ENCODE results near the gene CUX1. TPM values are rescaled to one million over a fixed set of nuclear protein-coding genes. Genes with fewer than 3 reads are reported as not detected.

The CUX1 gene
- total RNA-seq, 1 experiment from 2014 or later = 53.5 TPM

DNA sequence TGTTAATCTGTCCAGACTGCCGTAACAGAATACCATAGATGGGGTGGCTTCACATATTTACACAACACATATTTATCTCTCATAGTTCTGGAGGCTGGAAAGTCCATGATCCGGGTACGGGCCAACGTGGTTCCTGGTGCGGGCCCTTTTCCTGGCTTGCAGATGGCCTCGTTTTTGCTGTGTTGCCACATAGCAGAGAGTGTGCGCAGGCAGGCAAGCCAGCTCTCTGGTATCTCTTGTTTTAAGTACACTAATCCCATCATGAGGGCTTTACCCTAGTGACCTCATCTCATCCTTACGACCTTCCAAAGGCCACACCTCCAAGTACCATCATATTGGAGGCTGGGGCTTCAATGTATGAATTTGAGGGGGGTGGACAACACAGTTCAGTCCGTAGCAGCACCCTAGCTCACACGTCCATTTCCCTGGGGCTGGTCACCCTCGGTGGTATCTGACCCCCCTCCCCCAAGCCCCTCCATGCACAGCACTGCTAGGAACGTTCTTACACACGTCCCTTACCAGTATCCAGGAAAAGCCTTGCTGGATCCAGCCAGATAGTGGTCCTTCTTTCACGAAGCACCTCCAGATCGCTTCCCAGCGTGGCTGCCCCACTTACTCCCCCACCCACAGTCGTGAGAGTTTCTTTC, 21.5 kb downstream of the CUX1 start:
- Histone ChIP-seq H3K56ac (ENCODE audit: insufficient read length, low read depth, low read length) (no peak overlapping the region), H2BK120ac (ENCODE audit: low read depth, low read length, poor library complexity, severe bottlenecking) (no peak overlapping the region), H2BK5ac (ENCODE audit: insufficient read length, low read length) (no peak overlapping the region), H3K27ac (ENCODE audit: insufficient read length, low read depth, low read length) (no peak overlapping the region), H2AFZ (ENCODE audit: low read length) (no peak overlapping the region), H3K18ac (ENCODE audit: insufficient read length, low read depth, low read length) (no peak overlapping the region), H3K9me3 (ENCODE audit: control insufficient read depth, low read depth, low read length) (no peaks in the 10 kb centered on the region), H3K27me3 (ENCODE audit: insufficient read depth, low read length) (no peaks in the 10 kb centered on the region), H3K14ac (ENCODE audit: insufficient read depth, low read length) (no peak overlapping the region), H3K4me1 (ENCODE audit: insufficient read depth, low read length) (no peaks in the 10 kb centered on the region), H3K23me2 (ENCODE audit: insufficient read length, low read depth, low read length, poor library complexity, severe bottlenecking) (no peaks in the 10 kb centered on the region), H2AK5ac (ENCODE audit: insufficient read length, low read length) (no peak overlapping the region), H3T11ph (ENCODE audit: low read length) (no peak overlapping the region), H2BK12ac (ENCODE audit: insufficient read length, low read depth, low read length) (no peak overlapping the region), H3K79me1 (ENCODE audit: insufficient read depth, low read depth, low read length, poor library complexity, severe bottlenecking) (peaks cover 13% of the 10 kb centered on the region), H3K79me2 (ENCODE audit: insufficient read depth, low read length) (peaks cover 47% of the 10 kb centered on the region; the same call in 1 of the 2 replicates), H3K23ac (ENCODE audit: insufficient read length, low read depth, low read length) (no peak overlapping the region), H4K91ac (ENCODE audit: insufficient read length, low read depth, low read length) (no peak overlapping the region), H4K8ac (replicated peaks; ENCODE audit: insufficient read length, low read depth, low read length) (no peak overlapping the region), H2BK20ac (ENCODE audit: low read depth, low read length, poor library complexity, severe bottlenecking) (no peak overlapping the region), H4K5ac (ENCODE audit: insufficient read length, low read depth, low read length) (no peak overlapping the region), H3K4ac (ENCODE audit: low read depth, low read length) (no peak overlapping the region), H3K9ac (ENCODE audit: extremely low read depth, insufficient read length, low read length) (no peak overlapping the region), H2BK15ac (ENCODE audit: low read depth, low read length) (no peak overlapping the region), H3K4me2 (ENCODE audit: insufficient read depth, insufficient read length, low read length) (no peak overlapping the region), H4K20me1 (ENCODE audit: control insufficient read depth, insufficient read depth, insufficient read length) (peaks cover 3% of the 10 kb centered on the region)
- Mint-ChIP-seq H3K27ac (peak overlapping the region; percentile 23 to 46 (median 41); a peak in 5 of 7 replicates), H3K9me3 (peaks cover 0 to 3% of the 10 kb centered on the region in 2 experiments; a peak in 2 of 5 replicates), H3K27me3 (ENCODE audit: low read depth) (no peaks in the 10 kb centered on the region), H3K4me1 (peaks cover 26 to 31% of the 10 kb centered on the region in 2 experiments), H3K36me3 (ENCODE audit: insufficient read depth in 1 of 3, low read depth in 3 of 3) (peaks cover 3 to 5% (median 4%) of the 10 kb centered on the region in 3 experiments; a peak in 6 of 7 replicates), H3K4me3 (no peak overlapping the region)
- TF ChIP-seq CTCF (conservative IDR thresholded peaks at IDR 0.05) = no peak
- DNase-seq = no peak
- WGBS (ENCODE audit: extremely low coverage, insufficient read length, low lambda C conversion rate) = no CpG with 5 or more reads among the region's 17 CpGs

Measured in H9 (cell line).